HCEC 1CT (cell line): Measurements from ENCODE around the gene DNAH9.
"Not testable (repeated sequence)": the region's sequence is repeated elsewhere in the genome, so short reads cannot be mapped to it uniquely, and the experiment has no call there.

ENCODE experiments used
- DNase-seq: peaks from one replicate; pipeline ENCODE4 v3.0.0-alpha.2; 2017

Gene DNAH9

DNA sequence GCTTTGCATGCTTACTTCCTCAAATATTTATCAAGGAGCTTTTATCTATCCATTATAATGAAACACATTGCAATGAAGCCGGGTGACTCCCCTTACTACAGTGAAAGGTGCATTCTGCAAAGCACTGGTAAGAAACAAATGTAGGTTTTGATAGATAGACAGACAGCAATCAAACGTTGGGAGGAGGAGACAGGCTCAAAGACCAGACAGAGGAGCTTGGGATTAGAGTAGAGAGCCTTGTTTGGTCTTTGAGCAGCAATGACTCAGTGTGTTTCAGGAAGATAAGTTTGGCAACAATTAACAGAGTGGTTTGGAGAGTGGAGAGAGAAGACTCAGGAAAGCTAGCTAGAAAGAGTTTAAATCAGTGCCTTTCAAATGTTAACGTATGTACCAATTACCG is 330.2 kb downstream of the DNAH9 start:
- no peak for DNase-seq

DNA sequence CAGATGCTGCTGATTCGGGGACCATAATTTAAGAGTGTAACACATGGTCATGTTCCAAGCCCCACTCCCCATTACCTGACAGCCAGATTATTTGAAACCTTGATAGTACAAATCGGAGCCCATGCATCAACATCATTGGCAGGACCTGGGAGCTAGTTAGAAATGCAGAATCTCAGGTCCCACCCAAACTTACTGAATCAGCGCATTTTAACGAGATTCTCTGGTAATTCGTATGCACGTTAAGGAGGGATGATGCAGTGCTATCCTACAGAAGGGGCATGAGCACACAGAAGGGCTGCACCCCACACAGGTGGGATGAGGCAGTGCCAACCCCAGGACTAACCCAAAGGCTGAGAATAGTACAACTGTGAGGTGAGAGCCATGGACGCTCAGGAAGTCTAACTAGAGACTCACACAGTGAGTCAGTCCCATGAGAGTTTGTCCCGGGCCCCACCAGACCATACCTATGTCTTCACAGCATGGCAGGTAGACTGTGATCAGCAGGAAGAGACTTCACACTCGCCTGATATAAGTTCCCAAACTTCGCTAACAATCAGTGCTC is 334.1 kb downstream of the DNAH9 start:
- no peak for DNase-seq

DNA sequence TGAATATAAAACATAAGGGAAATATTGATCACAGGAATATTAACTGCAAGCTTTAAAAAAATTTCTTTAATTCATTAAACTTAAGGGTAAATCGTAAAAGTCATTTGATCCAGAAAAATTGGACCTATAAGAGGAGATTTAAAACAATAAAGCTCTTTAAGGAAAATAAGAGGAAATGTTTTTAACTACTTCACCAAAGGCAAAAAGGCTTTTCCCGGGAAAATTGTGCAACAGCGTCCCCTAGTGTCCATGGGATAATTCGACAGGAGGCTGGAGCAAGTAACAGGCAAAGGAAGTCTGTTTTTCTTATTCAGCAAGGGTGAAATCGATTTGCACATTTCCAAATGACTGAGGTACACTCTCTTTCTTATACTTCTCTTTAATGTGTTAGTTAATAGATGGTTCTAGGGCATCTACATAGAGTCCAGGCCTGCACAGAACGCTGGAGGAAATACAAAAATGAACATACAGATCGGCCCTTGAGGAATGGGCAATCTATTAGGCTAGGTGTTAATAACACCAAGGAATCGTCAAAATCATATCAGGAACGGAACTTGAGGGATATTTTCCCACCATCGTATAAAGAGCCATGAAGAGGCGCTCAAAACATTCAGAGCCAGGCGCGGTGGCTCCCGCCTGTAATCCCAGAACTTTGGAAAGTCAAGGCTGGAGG is 337.6 kb downstream of the DNAH9 start:
- peak; percentile 28 for DNase-seq

- DNase-seq: no peak
These were observed 342.6 kb downstream of the DNAH9 start for GRCh38 chr17:11940904-11941303.

- DNase-seq: not testable (repeated sequence)
These were observed 344.8 kb downstream of the DNAH9 start for GRCh38 chr17:11943086-11943485.

GRCh38 chr17:11943759-11944347 is 345.6 kb downstream of the DNAH9 start:
- DNase-seq: no peak

- DNase-seq: no peak
These were observed 346.3 kb downstream of the DNAH9 start for GRCh38 chr17:11944587-11944986.

GRCh38 chr17:11948789-11949188 is 350.5 kb downstream of the DNAH9 start:
- peak; percentile 67 for DNase-seq

GRCh38 chr17:11949571-11949970 is 351.3 kb downstream of the DNAH9 start:
- not testable (repeated sequence) for DNase-seq

GRCh38 chr17:11950771-11951519 is 352.7 kb downstream of the DNAH9 start:
- DNase-seq: peak; percentile 18

- DNase-seq: no peak
These were observed 354.3 kb downstream of the DNAH9 start for GRCh38 chr17:11952610-11953009.

DNA sequence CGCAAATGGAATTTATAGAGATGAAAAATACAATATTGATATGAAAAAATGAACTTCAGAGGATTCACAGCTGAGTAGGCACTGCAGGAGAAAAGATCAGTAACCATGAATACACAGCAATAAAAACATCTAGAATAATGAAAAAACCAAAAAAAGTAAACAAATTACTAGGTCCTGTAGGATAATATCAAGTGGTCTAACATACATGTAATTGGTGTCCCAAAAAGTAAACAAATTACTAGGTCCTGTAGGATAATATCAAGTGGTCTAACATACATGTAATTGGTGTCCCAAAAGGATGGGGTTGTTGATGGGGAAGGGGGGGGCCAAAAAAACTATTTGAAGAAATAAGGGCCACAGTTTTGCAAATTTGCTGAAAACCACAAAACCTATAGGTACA is 355.7 kb downstream of the DNAH9 start:
- no peak for DNase-seq

DNA sequence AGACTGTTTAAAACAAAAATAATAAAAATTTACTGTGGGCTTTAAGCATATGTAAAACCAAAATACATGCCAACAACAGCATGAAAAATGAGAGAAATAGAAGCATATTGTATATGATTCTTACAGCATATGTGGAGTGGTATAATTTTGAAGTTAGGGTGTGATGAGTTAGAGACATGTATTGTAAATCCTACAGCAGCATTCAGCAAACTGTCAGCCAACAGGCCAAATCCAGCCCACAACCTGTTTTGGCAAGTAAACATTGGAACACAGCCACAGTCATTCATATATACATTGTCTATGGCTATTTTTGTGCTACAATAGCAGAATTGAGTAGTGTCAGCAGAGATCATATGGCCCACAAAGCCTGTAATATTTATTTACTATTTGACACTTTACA is 356.7 kb downstream of the DNAH9 start:
- no peak for DNase-seq

- no peak for DNase-seq
These were observed 371.3 kb downstream of the DNAH9 start for GRCh38 chr17:11969565-11969964.

DNA sequence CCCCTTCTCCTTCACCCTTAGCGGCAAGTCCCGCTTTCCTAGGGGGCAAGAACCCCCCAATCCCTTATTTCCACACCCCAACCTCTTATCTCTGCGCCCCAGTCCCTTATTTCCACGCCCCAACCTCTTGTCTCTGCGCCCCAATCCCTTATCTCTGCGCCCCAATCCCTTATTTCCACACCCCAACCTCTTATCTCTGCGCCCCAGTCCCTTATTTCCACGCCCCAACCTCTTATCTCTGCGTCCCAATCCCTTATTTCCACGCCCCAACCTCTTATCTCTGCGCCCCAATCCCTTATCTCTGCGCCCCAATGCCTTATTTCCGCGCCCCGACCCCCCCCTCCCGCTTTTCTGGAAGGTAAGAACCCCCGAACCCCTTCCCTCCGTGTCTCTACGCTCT is 374.5 kb downstream of the DNAH9 start:
- DNase-seq: not testable (repeated sequence)

- DNase-seq: no peak
These were observed 381.5 kb downstream of the DNAH9 start for GRCh38 chr17:11979795-11980194.

DNA sequence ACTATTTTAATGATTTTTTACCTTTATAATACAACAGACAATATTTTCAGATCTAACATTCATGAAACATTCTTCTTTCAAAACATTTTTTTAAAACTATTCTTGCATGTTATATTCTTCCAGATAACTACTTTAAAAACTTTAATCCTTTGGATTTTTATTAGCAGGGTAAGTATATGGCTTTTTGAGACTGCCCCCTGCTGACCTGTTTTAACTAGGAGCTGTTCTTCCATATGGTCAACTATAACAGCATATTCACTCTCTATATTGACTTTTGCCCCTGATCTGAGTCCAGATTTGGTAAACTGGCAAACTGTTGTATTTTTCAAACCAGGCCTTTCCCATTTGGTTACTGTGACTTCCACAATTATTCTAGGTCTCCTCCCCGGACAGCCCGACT is 382.5 kb downstream of the DNAH9 start:
- DNase-seq: peak; percentile 15

DNA sequence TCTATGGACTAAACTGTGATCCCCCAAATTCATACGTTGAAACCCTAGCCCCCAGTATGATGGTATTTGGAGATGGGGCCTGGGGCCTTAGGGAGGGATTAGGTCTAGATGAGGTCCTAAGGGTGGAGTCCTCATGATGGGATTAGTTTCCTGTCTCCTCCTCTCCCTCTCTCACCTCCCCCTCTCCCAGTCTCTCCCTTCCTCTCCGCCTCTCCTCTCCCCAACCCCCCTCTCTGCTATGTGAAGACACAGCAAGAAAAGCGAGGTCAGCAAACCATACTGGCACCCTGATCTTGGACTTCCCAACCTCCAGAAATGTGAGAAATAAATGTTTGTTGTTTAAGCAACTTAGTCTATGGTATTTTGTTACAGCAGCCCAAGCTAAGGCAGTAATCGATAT is 383.6 kb downstream of the DNAH9 start:
- no peak for DNase-seq

- no peak for DNase-seq
These were observed 388.1 kb downstream of the DNAH9 start for GRCh38 chr17:11986179-11986941.

DNA sequence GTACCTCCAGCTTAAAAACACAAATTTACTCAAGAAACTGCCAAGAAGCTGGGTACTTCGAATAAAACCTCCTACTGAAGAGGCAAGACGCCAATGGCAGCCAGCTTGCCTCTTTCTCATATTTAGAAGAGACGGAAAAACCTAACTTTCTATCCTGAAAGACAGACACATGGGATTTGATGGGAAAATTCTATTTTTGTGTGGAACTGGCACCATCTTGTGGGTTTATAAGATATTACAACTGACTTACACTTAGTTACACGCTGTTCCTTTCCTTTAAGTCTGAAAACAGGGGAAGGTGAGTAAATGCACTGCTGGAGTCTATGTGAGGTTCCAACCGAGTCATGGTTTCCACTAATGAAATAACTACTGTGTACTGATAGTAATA is 388.7 kb downstream of the DNAH9 start:
- DNase-seq: peak; percentile 56

DNA sequence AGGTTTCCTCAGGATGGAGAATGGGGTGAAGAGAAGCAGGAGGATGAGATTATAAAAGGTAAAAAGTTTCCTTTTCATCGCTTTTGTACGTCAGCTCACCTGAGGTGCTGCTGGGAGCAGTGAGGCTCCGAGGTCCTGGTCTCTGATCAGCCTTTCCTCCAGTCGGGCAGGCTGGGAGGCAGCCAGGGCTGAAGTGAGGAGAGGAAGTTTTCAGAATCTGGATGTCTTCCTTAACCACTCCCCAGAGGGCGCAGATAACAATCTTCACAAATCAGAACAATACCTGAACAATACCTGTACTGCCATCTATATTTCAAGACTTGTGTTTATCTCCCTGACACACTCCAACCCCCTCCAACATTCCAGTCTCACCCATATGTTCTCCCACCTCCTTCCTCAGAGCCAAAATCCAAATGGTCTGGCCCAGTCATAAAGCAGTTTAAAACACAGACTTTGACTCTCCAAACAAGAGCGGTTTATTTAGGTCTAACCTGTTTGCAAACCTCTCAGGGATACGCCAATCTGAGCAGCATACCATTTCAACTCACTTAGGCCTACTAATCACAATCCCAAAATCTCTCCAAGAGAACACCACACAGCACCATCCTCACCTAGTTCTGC is 392.2 kb downstream of the DNAH9 start:
- DNase-seq: no peak

GRCh38 chr17:11991461-11991860 is 393.2 kb downstream of the DNAH9 start:
- DNase-seq: no peak

- peak; percentile 56 for DNase-seq
These were observed 398.5 kb downstream of the DNAH9 start for GRCh38 chr17:11996722-11997146.
